ENCODE results near the gene CDC14A.

The CDC14A gene

GRCh38 chr1:100496896-100497295 is 144.6 kb downstream of the CDC14A start:
- DNase-seq (ENCODE audit: low spot score): no peak

- no peak for DNase-seq (ENCODE audit: low spot score)
Observed at GRCh38 chr1:100497796-100498195, 145.5 kb downstream of the CDC14A start.

- DNase-seq (ENCODE audit: low spot score): no peak
Observed at GRCh38 chr1:100499194-100499811, 147.0 kb downstream of the CDC14A start.

GRCh38 chr1:100502052-100502792 is 149.9 kb downstream of the CDC14A start:
- no peak for DNase-seq (ENCODE audit: low spot score)

GRCh38 chr1:100506217-100506616 is 153.9 kb downstream of the CDC14A start:
- DNase-seq (ENCODE audit: low spot score): no peak

GRCh38 chr1:100510451-100510850 is 158.1 kb downstream of the CDC14A start:
- no peak for DNase-seq (ENCODE audit: low spot score)

- no peak for DNase-seq (ENCODE audit: low spot score)
Observed at GRCh38 chr1:100511058-100511457, 158.8 kb downstream of the CDC14A start.

- DNase-seq (ENCODE audit: low spot score): no peak
Observed at GRCh38 chr1:100511773-100512172, 159.5 kb downstream of the CDC14A start.

GRCh38 chr1:100512803-100513352 is 160.6 kb downstream of the CDC14A start:
- DNase-seq (ENCODE audit: low spot score): no peak

GRCh38 chr1:100516857-100517256 is 164.6 kb downstream of the CDC14A start:
- DNase-seq (ENCODE audit: low spot score): no peak

- DNase-seq (ENCODE audit: low spot score): no peak
Observed at GRCh38 chr1:100517515-100517914, 165.2 kb downstream of the CDC14A start.

GRCh38 chr1:100518023-100518422 is 165.7 kb downstream of the CDC14A start:
- DNase-seq (ENCODE audit: low spot score): no peak

- DNase-seq (ENCODE audit: low spot score): no peak
Observed at GRCh38 chr1:100523038-100523652, 170.8 kb downstream of the CDC14A start.

- DNase-seq (ENCODE audit: low spot score): no peak
Observed at GRCh38 chr1:100524355-100524754, 172.0 kb downstream of the CDC14A start.

GRCh38 chr1:100526894-100527293 is 174.6 kb downstream of the CDC14A start:
- no peak for DNase-seq (ENCODE audit: low spot score)

- no peak for DNase-seq (ENCODE audit: low spot score)
Observed at GRCh38 chr1:100528871-100529270, 176.6 kb downstream of the CDC14A start.

GRCh38 chr1:100530141-100530540 is 177.8 kb downstream of the CDC14A start:
- DNase-seq (ENCODE audit: low spot score): no peak

- no peak for DNase-seq (ENCODE audit: low spot score)
Observed at GRCh38 chr1:100530880-100531487, 178.7 kb downstream of the CDC14A start.

- no peak for DNase-seq (ENCODE audit: low spot score)
Observed at GRCh38 chr1:100532645-100533044, 180.3 kb downstream of the CDC14A start.

- DNase-seq (ENCODE audit: low spot score): no peak
Observed at GRCh38 chr1:100535264-100535663, 183.0 kb downstream of the CDC14A start.

GRCh38 chr1:100536031-100536430 is 183.7 kb downstream of the CDC14A start:
- DNase-seq (ENCODE audit: low spot score): no peak
